Stimulated activated CD4-positive, alpha-beta T cell treated with anti-CD3 and anti-CD28 coated beads, TNF-alpha, amount 100 ng/mL, for 4 hours (primary cell): ENCODE data around the gene CABLES2.

Source experiments
- DNase-seq, 3 experiments: peaks; one replicate each; pipeline ENCODE4 v3.0.0-alpha.2; 2020; ENCODE audit warnings: low read depth in 3 of 3

Gene CABLES2

DNA sequence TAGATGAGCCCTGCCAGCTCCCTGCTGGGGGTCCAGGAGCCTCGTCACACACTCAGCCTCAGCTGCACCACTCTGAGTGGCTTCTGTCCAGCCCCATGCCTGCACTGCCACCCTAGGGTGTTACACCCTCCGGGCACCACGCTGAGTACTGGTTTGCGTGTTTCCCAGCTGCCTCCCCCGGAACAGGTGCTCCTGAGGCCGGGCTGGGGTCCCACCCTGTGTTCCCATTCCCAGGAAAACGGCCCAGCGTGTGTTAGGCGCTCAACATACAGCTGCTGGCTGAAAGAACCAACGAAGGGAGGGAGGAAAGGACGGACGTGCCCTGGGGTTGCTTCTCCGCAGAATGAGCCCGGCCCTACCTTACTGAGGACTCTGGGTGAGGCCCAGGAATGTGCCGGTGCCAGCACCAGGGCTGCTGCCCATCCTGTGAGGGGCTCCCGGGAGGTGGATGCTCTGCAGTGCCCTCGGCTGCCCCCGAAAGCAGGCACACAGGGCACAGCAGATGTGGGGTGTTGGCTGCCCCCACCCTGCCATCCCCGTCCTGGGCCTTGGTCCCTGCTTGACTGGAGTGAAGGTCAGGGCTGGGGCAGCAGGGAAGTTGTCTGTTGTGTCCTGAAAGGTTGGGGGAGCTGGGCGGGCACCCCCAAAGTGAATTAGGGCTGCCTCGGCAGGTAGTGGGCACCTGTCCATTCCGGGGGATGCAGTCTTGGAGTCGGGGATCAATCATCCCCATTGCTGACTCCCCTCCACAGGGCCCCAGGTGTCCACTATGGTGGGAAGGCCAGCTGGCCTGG lies 56.3 kb downstream of the CABLES2 start:
- no peak for DNase-seq

DNA sequence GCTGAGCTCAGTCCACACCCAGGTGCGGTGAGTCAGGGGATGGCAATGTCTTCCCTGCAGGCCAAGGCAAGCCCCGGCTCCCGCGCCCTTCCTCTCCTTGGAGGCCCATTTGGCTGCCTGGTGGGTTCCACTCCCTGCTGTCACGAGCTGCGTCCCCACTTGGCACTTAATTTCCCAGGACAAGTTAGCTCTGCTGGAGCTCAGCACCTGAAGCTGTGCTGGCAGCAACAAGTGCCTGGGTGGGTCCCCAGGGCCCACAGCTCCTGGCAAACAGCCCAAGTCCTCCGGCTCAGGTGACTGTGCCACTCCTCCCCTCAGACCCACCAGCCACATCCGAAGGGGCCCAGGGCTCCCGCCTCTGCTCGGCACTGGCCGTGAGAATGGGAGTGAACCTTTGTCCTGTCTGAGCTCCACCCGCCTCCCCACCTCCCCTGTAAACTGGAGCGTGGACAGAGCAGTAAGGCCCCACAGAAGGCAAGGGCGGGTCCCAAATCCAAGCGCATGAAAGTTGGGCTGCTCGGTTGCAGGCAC lies 56.9 kb downstream of the CABLES2 start:
- no peak for DNase-seq

DNA sequence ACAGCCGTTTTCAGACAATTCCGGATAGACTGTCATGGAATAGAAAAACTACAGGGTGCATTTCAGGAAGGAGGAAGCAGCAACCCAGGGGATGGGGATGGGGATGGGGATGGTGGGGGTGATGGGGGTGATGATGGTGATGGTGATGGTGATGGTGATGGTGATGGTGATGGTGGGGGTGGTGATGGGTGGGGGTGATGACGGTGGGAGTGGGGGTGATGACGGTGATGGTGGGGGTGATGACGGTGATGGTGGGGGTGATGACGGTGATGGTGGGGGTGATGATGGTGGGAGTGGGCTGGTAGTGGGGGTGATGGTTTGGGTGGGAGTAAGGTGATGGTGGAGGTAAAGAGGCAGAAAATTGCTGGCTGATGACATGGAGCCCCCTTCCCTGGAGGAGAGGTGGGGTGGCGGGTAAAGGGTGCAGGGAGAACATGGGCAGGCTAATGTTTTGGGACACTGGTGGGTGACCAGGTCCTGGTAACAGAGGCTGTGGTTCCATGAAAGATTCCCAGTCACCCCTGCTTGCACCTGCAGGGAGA lies 57.5 kb downstream of the CABLES2 start:
- no peak for DNase-seq

DNA sequence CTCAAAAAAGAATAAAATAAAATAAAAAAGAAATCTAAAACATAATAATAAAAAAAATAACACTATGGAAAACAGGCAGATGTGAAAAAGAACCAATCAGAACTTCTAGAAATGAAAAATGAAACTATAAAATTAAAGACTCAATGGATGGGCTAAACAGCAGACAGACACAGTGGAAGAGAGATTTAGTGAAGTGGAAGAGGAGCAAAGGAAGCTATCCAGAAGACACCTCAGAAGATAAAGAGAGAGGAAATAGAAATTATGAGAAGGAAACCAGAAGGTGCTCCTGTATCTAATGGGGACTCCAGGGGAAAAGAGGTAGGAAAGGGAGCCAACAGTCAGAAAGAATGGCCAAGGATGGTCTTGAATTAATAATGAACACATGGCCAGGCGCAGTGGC lies 58.5 kb downstream of the CABLES2 start:
- DNase-seq = no peak

DNA sequence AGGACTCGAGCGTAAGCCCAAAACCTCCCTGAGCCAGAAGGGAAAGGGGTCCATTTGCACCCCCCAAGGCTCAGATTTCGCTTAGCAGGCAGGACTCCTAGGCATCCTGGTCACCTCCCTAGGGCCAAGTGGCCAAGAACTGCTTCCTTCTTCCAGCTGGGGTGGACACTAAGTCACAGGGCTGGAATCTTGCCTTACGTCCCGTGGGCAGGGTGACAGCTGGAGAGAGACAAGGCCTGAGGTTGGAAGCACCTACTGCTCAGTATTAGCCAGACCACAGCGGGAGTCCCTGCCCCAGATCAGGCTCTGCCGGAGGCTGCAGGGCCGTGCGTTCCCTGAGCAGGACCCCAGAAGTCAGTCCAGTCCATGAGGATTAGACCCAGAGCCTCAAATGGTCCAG lies 59.6 kb downstream of the CABLES2 start:
- no peak for DNase-seq

DNA sequence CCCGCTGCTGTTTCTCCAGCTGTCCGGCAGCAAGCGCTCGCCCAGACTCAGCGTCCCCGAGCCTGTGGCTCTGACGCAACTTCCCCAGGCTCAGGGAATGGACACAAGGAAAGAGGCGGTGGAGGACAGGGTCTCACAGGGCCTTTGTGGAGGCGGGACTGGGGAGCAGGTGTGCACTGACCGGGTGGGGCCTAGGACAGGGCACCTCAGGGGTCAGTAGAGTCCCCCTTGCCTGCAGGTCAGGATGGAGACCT lies 60.0 kb downstream of the CABLES2 start:
- DNase-seq = no peak

DNA sequence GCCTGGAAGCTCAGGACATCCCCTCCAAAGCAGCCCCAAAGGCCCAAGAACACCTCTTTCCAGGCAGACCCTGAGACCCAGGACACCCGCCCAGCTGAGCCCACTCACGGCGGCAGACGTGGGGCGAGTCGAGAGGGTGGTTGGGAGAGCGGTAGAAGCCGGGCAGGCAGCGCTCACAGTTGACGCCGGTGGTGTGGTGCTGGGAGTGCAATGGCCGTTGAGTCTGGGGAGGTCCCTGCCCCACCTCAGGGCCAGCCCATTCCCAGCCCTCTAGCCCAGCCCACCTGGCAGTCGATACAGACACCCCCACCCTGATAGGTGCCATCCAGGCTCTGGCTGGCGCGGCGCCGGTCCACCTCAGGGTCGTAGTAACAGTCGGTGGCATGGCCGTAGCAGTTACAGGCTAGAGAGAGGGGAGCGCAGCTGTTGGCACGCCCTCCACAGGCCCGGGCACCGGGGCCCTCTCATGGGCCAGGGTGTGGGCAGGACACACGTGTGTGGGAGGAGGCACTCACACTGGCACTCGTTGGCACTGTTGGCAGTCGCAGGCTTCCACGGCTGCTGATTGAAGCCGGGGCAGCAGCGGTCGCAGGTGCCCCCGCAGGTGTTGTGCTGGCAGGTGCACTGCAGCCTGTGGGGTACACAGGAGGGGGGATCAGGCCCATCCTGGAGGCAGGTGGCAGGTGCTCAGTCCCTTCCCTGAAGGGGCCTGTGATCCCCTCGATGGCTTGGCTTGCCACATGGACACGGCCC lies 60.5 kb downstream of the CABLES2 start:
- no peak for DNase-seq

DNA sequence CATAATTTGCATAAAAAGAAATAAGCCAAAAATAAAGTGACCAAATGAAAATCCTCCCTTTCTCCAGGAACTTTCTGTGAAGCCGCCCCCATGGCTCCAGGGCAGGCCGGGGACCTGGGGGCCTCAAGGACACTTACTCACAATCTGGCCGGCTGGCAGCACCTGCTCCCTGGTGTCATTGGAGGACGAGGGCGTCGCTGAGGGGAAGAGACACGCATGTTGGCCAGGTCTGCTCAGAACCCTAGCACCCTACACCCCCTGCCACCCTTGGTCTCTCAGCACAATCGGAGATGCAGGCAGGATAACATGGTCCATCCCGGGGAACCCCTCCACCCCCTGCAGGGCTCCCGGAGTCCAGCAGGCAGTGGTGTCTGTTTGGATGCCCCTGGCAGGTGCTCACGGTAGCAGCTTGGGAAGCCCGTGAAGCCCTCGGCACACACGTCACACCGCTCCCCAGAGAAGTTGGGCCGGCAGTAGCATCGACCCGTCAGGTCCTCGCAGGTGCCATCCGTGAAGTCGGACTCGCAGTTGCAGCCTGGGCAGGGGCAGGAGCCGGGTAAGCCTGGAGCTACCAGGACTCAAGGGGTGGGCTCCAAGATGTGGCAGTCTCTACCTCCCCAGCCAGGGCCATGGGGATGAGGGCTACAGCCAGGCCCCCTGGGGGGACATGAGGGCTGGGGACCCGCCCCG lies 61.3 kb downstream of the CABLES2 start:
- DNase-seq = no peak

DNA sequence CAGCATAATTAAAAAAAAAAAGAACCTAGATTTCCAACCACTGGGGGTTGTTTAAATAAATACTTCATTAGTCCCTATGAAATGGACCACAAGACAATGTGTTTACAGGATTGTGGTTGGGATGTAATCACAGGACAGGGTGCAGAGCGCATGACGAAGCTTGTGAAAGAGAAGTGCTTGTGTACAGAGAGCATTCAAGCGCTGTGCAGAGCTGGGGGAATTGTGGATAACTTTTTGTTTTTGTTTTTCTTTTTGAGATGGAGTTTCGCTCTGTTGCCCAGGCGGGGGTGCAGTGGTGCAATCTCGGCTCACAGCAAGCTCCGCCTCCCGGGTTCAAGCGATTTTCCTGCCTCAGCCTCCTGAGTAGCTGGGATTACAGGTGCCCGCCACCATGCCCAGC lies 62.3 kb downstream of the CABLES2 start:
- DNase-seq = no peak

DNA sequence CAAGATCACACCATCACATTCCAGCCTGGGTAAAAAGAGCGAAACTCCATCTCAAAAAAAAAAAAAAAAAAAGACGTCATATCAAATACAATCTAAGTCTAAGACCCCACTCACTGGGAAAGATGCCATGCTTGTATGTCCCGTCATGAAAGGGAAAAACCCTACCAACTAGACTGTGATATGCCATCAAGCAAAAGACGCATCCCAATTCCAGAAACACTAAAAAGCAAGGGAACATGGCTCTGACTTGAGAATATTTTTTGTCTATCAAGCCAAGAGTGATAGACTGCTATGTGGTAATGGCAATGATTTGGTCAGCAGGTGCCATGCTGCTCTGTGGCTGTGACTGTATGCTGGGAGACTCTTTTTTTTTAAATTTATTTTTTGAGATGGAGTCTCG lies 63.0 kb downstream of the CABLES2 start:
- DNase-seq = no peak

DNA sequence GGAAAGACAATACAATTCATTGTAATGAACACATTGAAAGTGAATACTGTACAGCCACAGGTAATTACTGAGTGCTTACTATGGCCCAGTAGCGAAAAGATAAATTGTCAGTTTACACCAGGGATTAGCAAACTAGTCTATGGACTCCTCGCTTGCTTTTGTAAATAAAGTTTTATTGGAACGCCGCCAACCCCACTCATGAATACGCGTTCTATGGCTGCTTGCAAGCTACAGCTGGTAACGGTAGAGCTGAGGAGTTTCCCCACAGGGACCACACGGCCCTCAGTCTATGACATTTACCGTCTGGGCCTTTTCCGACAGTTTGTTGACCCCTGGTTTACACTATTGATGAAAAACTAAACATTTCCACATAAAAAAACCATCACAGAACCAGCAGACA lies 64.2 kb downstream of the CABLES2 start:
- DNase-seq = no peak

DNA sequence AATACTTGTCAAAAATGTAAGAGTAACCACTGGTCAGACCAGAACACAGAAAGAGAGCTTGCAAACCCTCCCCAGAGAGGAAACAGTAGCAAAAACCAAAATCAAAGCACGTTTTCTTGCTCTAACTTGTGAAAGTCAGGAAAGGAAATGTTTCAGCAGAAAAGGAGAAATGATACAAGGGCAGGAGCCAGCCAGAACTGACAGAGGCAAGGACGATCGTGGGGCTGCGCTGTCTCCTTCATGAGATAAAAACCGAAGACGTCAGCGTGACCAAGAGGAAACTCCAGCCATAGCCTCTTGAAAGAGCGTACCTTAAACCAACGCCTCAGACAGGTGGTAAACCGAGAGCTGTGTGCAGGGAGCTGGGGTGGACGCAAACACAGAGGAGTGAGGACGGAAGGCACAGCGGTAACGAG lies 67.4 kb downstream of the CABLES2 start:
- DNase-seq = no peak
